HEK293 (cell line): Measurements from ENCODE around the gene XIRP2.

ENCODE experiments used
- SETDB1 ChIP-seq: IDR thresholded peaks from one replicate; pipeline ENCODE4 v1.6.1; 2017; ENCODE audit warnings: mild to moderate bottlenecking, low read length, moderate library complexity, mixed read lengths; ENCODE audit not compliant: insufficient read length
- ZNF501 ChIP-seq: fragments of 450-650 bp; formaldehyde crosslinking; IDR thresholded peaks from 2 replicates; pipeline ENCODE4 v1.5.1; 2016; ENCODE audit warnings: missing biosample characterization, missing genetic modification characterization

GRCh38 chr2:167265004-167265403 lies 376.7 kb downstream of the XIRP2 start:
- TF ChIP-seq ZNF501 (tag by site-specific recombination) (no peak), SETDB1 (no peak)
